ENCODE measurements around the gene PDE4D.
A peak's percentile ranks its signal among the peaks of the same experiment; 100 is the strongest.

PDE4D gene

GRCh38 chr5:59709346-59709821 lies 184.1 kb downstream of the PDE4D start:
- ChIA-PET POLR2A (no interaction called here), CTCF (no interaction called here)
- no peak for TF ChIP-seq L3MBTL2 (conservative IDR thresholded peaks at IDR 0.05)
- no peak for TF ChIP-seq CTBP1 (IDR thresholded peaks at IDR 0.05; ENCODE audit: borderline replicate concordance)
- no peak for TF ChIP-seq NFRKB (IDR thresholded peaks at IDR 0.05)
- no peak for TF ChIP-seq SUZ12 (IDR thresholded peaks at IDR 0.05)
- TF ChIP-seq BHLHE40 (IDR thresholded peaks at IDR 0.05; ENCODE audit: borderline replicate concordance): no peak
- no peak for TF ChIP-seq FOXK2 (IDR thresholded peaks at IDR 0.05)
- TF ChIP-seq ARNT (IDR thresholded peaks at IDR 0.05): no peak
- TF ChIP-seq TARDBP (IDR thresholded peaks at IDR 0.05): no peak
- TF ChIP-seq SP1 (IDR thresholded peaks at IDR 0.05): no peak
- TF ChIP-seq, protein P1, sequence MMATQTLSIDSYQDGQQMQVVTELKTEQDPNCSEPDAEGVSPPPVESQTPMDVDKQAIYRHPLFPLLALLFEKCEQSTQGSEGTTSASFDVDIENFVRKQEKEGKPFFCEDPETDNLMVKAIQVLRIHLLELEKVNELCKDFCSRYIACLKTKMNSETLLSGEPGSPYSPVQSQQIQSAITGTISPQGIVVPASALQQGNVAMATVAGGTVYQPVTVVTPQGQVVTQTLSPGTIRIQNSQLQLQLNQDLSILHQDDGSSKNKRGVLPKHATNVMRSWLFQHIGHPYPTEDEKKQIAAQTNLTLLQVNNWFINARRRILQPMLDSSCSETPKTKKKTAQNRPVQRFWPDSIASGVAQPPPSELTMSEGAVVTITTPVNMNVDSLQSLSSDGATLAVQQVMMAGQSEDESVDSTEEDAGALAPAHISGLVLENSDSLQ (IDR thresholded peaks at IDR 0.05): no peak
- TF ChIP-seq FOXA1 (IDR thresholded peaks at IDR 0.05): no peak
- no peak for TF ChIP-seq LEF1 (IDR thresholded peaks at IDR 0.05; ENCODE audit: borderline replicate concordance)
- TF ChIP-seq FOXM1 (IDR thresholded peaks at IDR 0.05; ENCODE audit: borderline replicate concordance): no peak
- TF ChIP-seq ZNF384 (IDR thresholded peaks at IDR 0.05): no peak
- TF ChIP-seq HDGF (IDR thresholded peaks at IDR 0.05; ENCODE audit: borderline replicate concordance): no peak
- TF ChIP-seq ELF4 (IDR thresholded peaks at IDR 0.05): no peak
- peak; percentile 7 for DNase-seq (ENCODE audit: extremely low spot score)

DNA sequence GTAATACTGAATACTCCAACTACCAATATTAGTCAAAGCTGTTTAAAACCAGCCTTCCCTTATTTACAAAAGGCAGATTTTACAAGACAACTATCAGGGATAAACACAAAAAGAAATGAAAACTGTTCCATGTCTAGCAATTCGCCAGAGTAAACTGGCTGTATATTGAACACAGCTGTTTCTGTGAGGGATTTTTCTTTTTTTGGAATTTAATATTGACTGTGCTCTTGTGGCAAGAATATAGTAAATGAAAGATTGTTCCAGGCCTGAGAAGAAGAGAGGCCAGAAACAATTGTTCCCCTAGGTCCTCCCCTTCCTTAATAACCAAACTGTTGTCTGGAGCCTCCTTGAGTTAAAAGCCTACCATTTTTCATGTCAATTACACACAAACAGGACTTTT lies 188.6 kb downstream of the PDE4D start:
- ChIA-PET CTCF (no interaction called here), POLR2A (no interaction called here)
- TF ChIP-seq HDGF (IDR thresholded peaks at IDR 0.05; ENCODE audit: borderline replicate concordance) (no peak), CTBP1 (IDR thresholded peaks at IDR 0.05; ENCODE audit: borderline replicate concordance) (no peak), FOXK2 (IDR thresholded peaks at IDR 0.05) (no peak)
- no peak for DNase-seq (ENCODE audit: extremely low spot score)

DNA sequence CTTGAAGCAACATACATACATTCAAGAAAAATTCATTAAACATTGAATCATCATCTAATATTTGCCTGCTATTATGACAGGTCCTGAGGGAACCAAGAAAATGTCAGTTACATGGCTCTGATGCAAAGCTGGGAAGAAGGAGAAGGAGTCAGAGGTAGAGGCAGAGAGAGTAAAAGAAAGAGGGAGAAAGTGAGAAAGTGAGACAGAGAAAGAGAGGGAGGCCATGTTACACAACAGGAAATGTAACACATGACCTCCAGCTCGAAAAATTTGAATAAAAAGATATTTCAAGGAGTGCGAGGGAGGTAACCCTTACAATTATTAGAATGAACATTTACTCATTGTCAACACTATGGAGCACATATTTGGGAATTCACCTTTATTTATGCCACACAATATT lies 189.7 kb downstream of the PDE4D start:
- POLR2A ChIA-PET: no interaction called here
- CTCF ChIA-PET: no interaction called here
- TF ChIP-seq FOXM1 (IDR thresholded peaks at IDR 0.05; ENCODE audit: borderline replicate concordance) (no peak), L3MBTL2 (conservative IDR thresholded peaks at IDR 0.05) (no peak), HDGF (IDR thresholded peaks at IDR 0.05; ENCODE audit: borderline replicate concordance) (no peak), BHLHE40 (IDR thresholded peaks at IDR 0.05; ENCODE audit: borderline replicate concordance) (no peak), FOXA1 (IDR thresholded peaks at IDR 0.05) (no peak), NFRKB (IDR thresholded peaks at IDR 0.05) (no peak), ZNF384 (IDR thresholded peaks at IDR 0.05) (no peak), CTBP1 (IDR thresholded peaks at IDR 0.05; ENCODE audit: borderline replicate concordance) (no peak), ELF4 (IDR thresholded peaks at IDR 0.05) (no peak)
- TF ChIP-seq, protein P1 (IDR thresholded peaks at IDR 0.05): no peak
- no peak for DNase-seq (ENCODE audit: extremely low spot score)

- POLR2A ChIA-PET: no interaction called here
- DNase-seq (ENCODE audit: extremely low spot score): no peak
- CTCF ChIA-PET: no interaction called here
- TF ChIP-seq NFRKB (IDR thresholded peaks at IDR 0.05) (no peak), BHLHE40 (IDR thresholded peaks at IDR 0.05; ENCODE audit: borderline replicate concordance) (no peak), FOXA1 (IDR thresholded peaks at IDR 0.05) (no peak), HDGF (IDR thresholded peaks at IDR 0.05; ENCODE audit: borderline replicate concordance) (no peak), L3MBTL2 (conservative IDR thresholded peaks at IDR 0.05) (no peak), ZNF384 (IDR thresholded peaks at IDR 0.05) (no peak), SUZ12 (IDR thresholded peaks at IDR 0.05) (no peak)
These were observed 195.0 kb downstream of the PDE4D start for GRCh38 chr5:59698207-59699178.

DNA sequence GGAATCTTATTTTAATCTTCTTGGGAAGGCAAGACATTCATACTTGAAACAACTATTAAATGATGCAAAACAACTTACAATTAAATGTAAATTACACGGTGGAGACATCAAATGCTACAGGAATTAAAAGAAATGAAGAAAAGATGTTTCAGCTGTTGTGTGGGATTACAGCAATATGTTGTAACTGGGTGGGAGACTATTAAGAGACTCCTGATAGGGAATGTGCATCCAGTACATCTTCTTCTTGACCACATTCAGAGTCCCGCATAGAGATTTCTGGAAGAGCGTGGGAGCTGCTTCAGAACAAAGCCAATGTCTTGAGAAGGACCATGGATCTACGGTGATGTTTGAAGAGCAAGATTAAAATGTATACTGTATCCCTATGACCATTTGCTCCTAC lies 199.1 kb downstream of the PDE4D start:
- no peak for DNase-seq (ENCODE audit: extremely low spot score)
- CTCF ChIA-PET: no interaction called here
- no peak for TF ChIP-seq FOXM1 (IDR thresholded peaks at IDR 0.05; ENCODE audit: borderline replicate concordance)
- POLR2A ChIA-PET: no interaction called here

DNA sequence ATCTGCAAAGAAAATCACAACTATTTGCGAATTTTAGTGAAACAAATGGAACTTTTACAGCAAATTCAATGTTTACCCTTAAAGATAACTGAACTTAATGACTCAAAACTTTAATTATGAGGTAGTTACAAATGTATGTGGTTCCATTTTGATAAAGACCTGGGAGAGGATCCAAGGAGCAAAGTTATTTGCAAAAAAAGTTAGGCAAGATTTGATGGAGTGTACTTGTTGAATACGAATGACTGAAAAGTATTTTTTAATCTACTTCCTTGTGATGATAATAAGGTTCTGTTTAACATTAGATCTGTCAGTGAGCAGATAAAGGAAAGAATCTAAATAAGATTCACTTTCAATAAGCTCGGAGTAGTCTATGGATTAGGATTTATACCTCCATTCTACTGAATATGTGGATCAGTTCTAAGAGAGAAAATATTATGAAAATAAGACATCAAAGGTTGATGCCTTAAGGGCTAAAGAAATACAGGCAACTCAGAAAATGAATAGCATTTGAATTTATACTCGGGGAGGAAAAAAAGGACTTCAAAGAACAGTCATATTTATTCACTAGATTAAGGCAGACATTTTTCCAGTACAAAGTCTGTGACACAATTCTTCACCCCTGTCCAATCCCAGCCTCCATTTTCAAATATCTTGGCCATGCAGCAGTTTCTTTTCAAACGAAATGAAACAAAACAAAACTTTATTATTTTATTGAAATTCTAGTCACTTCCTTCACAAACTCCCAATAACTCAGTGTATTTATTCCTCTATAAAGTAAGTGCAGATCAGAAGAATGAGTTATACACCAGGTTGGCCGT lies 199.8 kb downstream of the PDE4D start:
- DNase-seq (ENCODE audit: extremely low spot score): no peak
- no peak for TF ChIP-seq CTBP1 (IDR thresholded peaks at IDR 0.05; ENCODE audit: borderline replicate concordance)
- TF ChIP-seq NFRKB (IDR thresholded peaks at IDR 0.05): no peak
- TF ChIP-seq FOXA1 (IDR thresholded peaks at IDR 0.05): no peak
- TF ChIP-seq L3MBTL2 (conservative IDR thresholded peaks at IDR 0.05): no peak
- no peak for TF ChIP-seq ZNF384 (IDR thresholded peaks at IDR 0.05)
- no peak for TF ChIP-seq ARNT (IDR thresholded peaks at IDR 0.05)
- no peak for TF ChIP-seq BHLHE40 (IDR thresholded peaks at IDR 0.05; ENCODE audit: borderline replicate concordance)
- TF ChIP-seq FOXM1 (IDR thresholded peaks at IDR 0.05; ENCODE audit: borderline replicate concordance): no peak
- no peak for TF ChIP-seq SUZ12 (IDR thresholded peaks at IDR 0.05)
- no peak for TF ChIP-seq LEF1 (IDR thresholded peaks at IDR 0.05; ENCODE audit: borderline replicate concordance)
- TF ChIP-seq ELF4 (IDR thresholded peaks at IDR 0.05): no peak
- POLR2A ChIA-PET: no interaction called here
- CTCF ChIA-PET: no interaction called here

Data from HEK293T (cell line).